HepG2 (cell line): Measurements from ENCODE around the gene PDE3B. TPM values are rescaled to one million over a fixed set of nuclear protein-coding genes. Genes with fewer than 3 reads are reported as not detected.
A peak's percentile ranks its signal among the peaks of the same experiment; 100 is the strongest.

ENCODE experiments used
- BRCA1 ChIP-seq: sonication (generic); formaldehyde crosslinking; IDR thresholded peaks from 2 replicates; pipeline ENCODE4 v1.4.0; 2020; ENCODE audit warnings: missing genetic modification reagents
- FOXK2 ChIP-seq: fragments of 450-650 bp; IDR thresholded peaks from 2 replicates; pipeline ENCODE4 v1.6.1; 2016
- GATA4 ChIP-seq: sonication (generic); IDR thresholded peaks from 2 replicates; pipeline ENCODE4 v1.6.1; 2016; ENCODE audit warnings: antibody characterized with exemption, low read depth, borderline replicate concordance
- MYPOP ChIP-seq: sonication (generic); formaldehyde crosslinking; IDR thresholded peaks from 2 replicates; pipeline ENCODE4 v1.8.1; 2023; ENCODE audit warnings: mild to moderate bottlenecking, moderate library complexity, missing genetic modification reagents
- NR2F2 ChIP-seq: IDR thresholded peaks from 2 replicates; pipeline ENCODE4 v1.6.1; 2012; ENCODE audit warnings: low read depth, inconsistent platforms, borderline replicate concordance
- NR2F6 ChIP-seq, 2 experiments: IDR thresholded peaks; 2 replicates each; pipeline ENCODE4 v1.6.1; 2016; ENCODE audit warnings: antibody characterized with exemption in 1 of 2, mild to moderate bottlenecking in 1 of 2
- PCBP2 ChIP-seq: fragments of 200-400 bp; formaldehyde crosslinking; optimal IDR thresholded peaks from 2 replicates; pipeline ENCODE3; 2018; ENCODE audit warnings: low read length, low read depth; ENCODE audit not compliant: poor library complexity, severe bottlenecking
- POGZ ChIP-seq: sonication (generic); formaldehyde crosslinking; IDR thresholded peaks from 2 replicates; pipeline ENCODE4 v1.4.0; 2020; ENCODE audit warnings: mild to moderate bottlenecking, missing genetic modification reagents
- PTBP1 ChIP-seq: fragments of 200-400 bp; formaldehyde crosslinking; IDR thresholded peaks from 2 replicates; pipeline ENCODE4 v1.6.1; 2018; ENCODE audit warnings: low read length, low read depth; ENCODE audit not compliant: poor library complexity, severe bottlenecking
- SP140L ChIP-seq: sonication (generic); formaldehyde crosslinking; IDR thresholded peaks from 2 replicates; pipeline ENCODE4 v1.4.0; 2020; ENCODE audit warnings: missing genetic modification reagents, borderline replicate concordance
- TBP ChIP-seq: sonication (generic); formaldehyde crosslinking; IDR thresholded peaks from 2 replicates; pipeline ENCODE4 v1.5.0; 2020; ENCODE audit warnings: missing genetic modification reagents
- ZFY ChIP-seq: sonication (generic); formaldehyde crosslinking; IDR thresholded peaks from 2 replicates; pipeline ENCODE4 v1.4.0; 2020; ENCODE audit warnings: missing genetic modification reagents
- ZNF124 ChIP-seq: sonication (generic); formaldehyde crosslinking; IDR thresholded peaks from 2 replicates; pipeline ENCODE4 v1.4.0; 2020; ENCODE audit warnings: missing genetic modification reagents
- ZNF468 ChIP-seq: sonication (generic); formaldehyde crosslinking; IDR thresholded peaks from 2 replicates; pipeline ENCODE4 v1.8.0; 2022; ENCODE audit warnings: mild to moderate bottlenecking, moderate library complexity, missing genetic modification reagents
- polyA plus RNA-seq, 8 experiments: library from polyadenylated mRNA; depleted of rRNA in 3 of 8; stranded (reverse) in 7 of 8; unstranded in 1 of 8; fragments of >200 nt; fragmentation: Illumina TruSeq in 4 of 8; extraction: Trizol in 4 of 8; gene quantifications; 2 replicates each; pipeline versions ENCODE4 v1.2.1 to v1.2.3, GENCODE V29; 2011 to 2016; ENCODE audit warnings: low read depth in 4 of 8, missing spikeins in 1 of 8, mixed read lengths in 1 of 8; ENCODE audit not compliant: insufficient read depth in 1 of 8
- total RNA-seq, 5 experiments: library from RNA; depleted of rRNA; stranded (reverse); fragments of >200 nt; fragmentation: Illumina TruSeq; extraction: Trizol; gene quantifications; 2 replicates each; pipeline ENCODE4 v1.2.3, GENCODE V29; 2016; ENCODE audit warnings: low read depth in 1 of 5
- TF ChIP-seq, protein P1 (sequence below): sonication (generic); formaldehyde crosslinking; IDR thresholded peaks from 2 replicates; pipeline ENCODE4 v1.4.0; 2020; ENCODE audit warnings: mild to moderate bottlenecking, low read depth, missing genetic modification reagents
- TF ChIP-seq, protein P2 (sequence below): sonication (generic); formaldehyde crosslinking; IDR thresholded peaks from 2 replicates; pipeline ENCODE4 v1.8.0; 2022; ENCODE audit warnings: mild to moderate bottlenecking, missing genetic modification reagents; ENCODE audit not compliant: insufficient replicate concordance
- TF ChIP-seq, protein P3 (sequence below), 2 experiments: sonication (generic) in 1 of 2; formaldehyde crosslinking in 1 of 2; IDR thresholded peaks; 2 replicates each; pipeline versions ENCODE4 v1.4.0 to v1.6.1; 2018 to 2020; ENCODE audit warnings: missing genetic modification reagents in 2 of 2, borderline replicate concordance in 1 of 2, low read depth in 1 of 2, mild to moderate bottlenecking in 1 of 2, missing biosample characterization in 1 of 2
- TF ChIP-seq, protein P4 (sequence below): sonication (generic); formaldehyde crosslinking; IDR thresholded peaks from 2 replicates; pipeline ENCODE4 v1.5.1; 2020; ENCODE audit warnings: mild to moderate bottlenecking, missing genetic modification reagents

PDE3B gene
- total and polyA plus RNA-seq, 2 of the 13 experiments (the other 11 are each of a cell fraction or from before 2014, with no cell fraction given), result 14.1 to 26.5 TPM

GRCh38 chr11:14861680-14862079 lies 218.1 kb downstream of the PDE3B start (continued):
- TF ChIP-seq, protein P1, sequence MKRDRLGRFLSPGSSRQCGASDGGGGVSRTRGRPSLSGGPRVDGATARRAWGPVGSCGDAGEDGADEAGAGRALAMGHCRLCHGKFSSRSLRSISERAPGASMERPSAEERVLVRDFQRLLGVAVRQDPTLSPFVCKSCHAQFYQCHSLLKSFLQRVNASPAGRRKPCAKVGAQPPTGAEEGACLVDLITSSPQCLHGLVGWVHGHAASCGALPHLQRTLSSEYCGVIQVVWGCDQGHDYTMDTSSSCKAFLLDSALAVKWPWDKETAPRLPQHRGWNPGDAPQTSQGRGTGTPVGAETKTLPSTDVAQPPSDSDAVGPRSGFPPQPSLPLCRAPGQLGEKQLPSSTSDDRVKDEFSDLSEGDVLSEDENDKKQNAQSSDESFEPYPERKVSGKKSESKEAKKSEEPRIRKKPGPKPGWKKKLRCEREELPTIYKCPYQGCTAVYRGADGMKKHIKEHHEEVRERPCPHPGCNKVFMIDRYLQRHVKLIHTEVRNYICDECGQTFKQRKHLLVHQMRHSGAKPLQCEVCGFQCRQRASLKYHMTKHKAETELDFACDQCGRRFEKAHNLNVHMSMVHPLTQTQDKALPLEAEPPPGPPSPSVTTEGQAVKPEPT (CRISPR knock-in tag), result no peak
- TF ChIP-seq FOXK2 (no peak), PCBP2 (no peak), NR2F2 (peak; percentile 62; the same call in 1 of the 2 replicates), TBP (no peak), ZNF468 (no peak), GATA4 (no peak), BRCA1 (CRISPR knock-in tag) (no peak), SP140L (CRISPR knock-in tag) (no peak), PTBP1 (no peak), NR2F6 (IDR thresholded peaks at IDR 0.05) (peak; percentile 85), NR2F6 (CRISPR knock-in tag; IDR thresholded peaks at IDR 0.05) (peak; percentile 81), MYPOP (CRISPR knock-in tag) (no peak), ZFY (no peak), ZNF124 (CRISPR knock-in tag) (no peak), POGZ (CRISPR knock-in tag) (peak; percentile 43; the same call in 1 of the 2 replicates)
- TF ChIP-seq, protein P2, sequence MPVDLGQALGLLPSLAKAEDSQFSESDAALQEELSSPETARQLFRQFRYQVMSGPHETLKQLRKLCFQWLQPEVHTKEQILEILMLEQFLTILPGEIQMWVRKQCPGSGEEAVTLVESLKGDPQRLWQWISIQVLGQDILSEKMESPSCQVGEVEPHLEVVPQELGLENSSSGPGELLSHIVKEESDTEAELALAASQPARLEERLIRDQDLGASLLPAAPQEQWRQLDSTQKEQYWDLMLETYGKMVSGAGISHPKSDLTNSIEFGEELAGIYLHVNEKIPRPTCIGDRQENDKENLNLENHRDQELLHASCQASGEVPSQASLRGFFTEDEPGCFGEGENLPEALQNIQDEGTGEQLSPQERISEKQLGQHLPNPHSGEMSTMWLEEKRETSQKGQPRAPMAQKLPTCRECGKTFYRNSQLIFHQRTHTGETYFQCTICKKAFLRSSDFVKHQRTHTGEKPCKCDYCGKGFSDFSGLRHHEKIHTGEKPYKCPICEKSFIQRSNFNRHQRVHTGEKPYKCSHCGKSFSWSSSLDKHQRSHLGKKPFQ (CRISPR knock-in tag), result no peak
- TF ChIP-seq, protein P3, sequence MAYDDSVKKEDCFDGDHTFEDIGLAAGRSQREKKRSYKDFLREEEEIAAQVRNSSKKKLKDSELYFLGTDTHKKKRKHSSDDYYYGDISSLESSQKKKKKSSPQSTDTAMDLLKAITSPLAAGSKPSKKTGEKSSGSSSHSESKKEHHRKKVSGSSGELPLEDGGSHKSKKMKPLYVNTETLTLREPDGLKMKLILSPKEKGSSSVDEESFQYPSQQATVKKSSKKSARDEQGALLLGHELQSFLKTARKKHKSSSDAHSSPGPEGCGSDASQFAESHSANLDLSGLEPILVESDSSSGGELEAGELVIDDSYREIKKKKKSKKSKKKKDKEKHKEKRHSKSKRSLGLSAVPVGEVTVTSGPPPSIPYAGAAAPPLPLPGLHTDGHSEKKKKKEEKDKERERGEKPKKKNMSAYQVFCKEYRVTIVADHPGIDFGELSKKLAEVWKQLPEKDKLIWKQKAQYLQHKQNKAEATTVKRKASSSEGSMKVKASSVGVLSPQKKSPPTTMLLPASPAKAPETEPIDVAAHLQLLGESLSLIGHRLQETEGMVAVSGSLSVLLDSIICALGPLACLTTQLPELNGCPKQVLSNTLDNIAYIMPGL (CRISPR knock-in tag; IDR thresholded peaks at IDR 0.05; ENCODE audit: borderline replicate concordance in 1 of 2, low read depth in 1 of 2), result no peak
- TF ChIP-seq, protein P4, sequence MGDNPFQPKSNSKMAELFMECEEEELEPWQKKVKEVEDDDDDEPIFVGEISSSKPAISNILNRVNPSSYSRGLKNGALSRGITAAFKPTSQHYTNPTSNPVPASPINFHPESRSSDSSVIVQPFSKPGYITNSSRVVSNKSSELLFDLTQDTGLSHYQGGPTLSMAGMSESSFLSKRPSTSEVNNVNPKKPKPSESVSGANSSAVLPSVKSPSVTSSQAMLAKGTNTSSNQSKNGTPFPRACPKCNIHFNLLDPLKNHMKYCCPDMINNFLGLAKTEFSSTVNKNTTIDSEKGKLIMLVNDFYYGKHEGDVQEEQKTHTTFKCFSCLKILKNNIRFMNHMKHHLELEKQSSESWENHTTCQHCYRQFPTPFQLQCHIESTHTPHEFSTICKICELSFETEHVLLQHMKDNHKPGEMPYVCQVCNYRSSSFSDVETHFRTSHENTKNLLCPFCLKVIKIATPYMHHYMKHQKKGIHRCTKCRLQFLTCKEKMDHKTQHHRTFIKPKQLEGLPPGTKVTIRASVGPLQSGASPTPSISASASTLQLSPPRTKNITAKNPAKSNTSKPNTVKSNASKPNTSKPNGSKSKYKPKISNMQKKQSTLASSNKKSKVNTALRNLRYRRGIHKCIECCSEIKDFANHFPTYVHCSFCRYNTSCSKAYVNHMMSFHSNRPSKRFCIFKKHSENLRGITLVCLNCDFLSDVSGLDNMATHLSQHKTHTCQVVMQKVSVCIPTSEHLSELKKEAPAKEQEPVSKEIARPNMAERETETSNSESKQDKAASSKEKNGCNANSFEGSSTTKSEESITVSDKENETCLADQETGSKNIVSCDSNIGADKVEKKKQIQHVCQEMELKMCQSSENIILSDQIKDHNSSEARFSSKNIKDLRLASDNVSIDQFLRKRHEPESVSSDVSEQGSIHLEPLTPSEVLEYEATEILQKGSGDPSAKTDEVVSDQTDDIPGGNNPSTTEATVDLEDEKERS (CRISPR knock-in tag), result no peak; the same call in 1 of the 2 replicates
